H9 (cell line): Measurements from ENCODE around the gene KCNAB1. TPM values are rescaled to one million over a fixed set of nuclear protein-coding genes. Genes with fewer than 3 reads are reported as not detected.

ENCODE experiments used
- DNase-seq: peaks from one replicate; pipeline ENCODE4 v3.0.0-alpha.2; 2017
- H2AFZ ChIP-seq: one replicate; pipeline ENCODE4 v1.6.1; 2013; ENCODE audit warnings: mild to moderate bottlenecking, low read length, control low read depth, moderate library complexity
- H2AK5ac ChIP-seq: 2 replicates; pipeline ENCODE4 v1.6.1; 2013; ENCODE audit warnings: low read length, control low read depth, mixed read lengths; ENCODE audit not compliant: insufficient read length
- H2BK120ac ChIP-seq: one replicate; pipeline ENCODE4 v1.6.1; 2013; ENCODE audit warnings: low read depth, mild to moderate bottlenecking, low read length, control low read depth, inconsistent platforms; ENCODE audit not compliant: poor library complexity, severe bottlenecking
- H2BK12ac ChIP-seq: 2 replicates; pipeline ENCODE4 v1.6.1; 2013; ENCODE audit warnings: low read length, control low read depth, mixed read lengths, low read depth; ENCODE audit not compliant: insufficient read length
- H2BK15ac ChIP-seq: 2 replicates; pipeline ENCODE4 v1.6.1; 2013; ENCODE audit warnings: low read depth, low read length, control low read depth
- H2BK20ac ChIP-seq: one replicate; pipeline ENCODE4 v1.6.1; 2013; ENCODE audit warnings: low read depth, mild to moderate bottlenecking, low read length, control low read depth, inconsistent platforms; ENCODE audit not compliant: poor library complexity, severe bottlenecking
- H2BK5ac ChIP-seq: 2 replicates; pipeline ENCODE4 v1.6.1; 2013; ENCODE audit warnings: low read length, control low read depth, mixed read lengths; ENCODE audit not compliant: insufficient read length
- H3K14ac ChIP-seq: 2 replicates; pipeline ENCODE4 v1.6.1; 2013; ENCODE audit warnings: low read length, control low read depth; ENCODE audit not compliant: insufficient read depth
- H3K18ac ChIP-seq: 2 replicates; pipeline ENCODE4 v1.6.1; 2013; ENCODE audit warnings: low read depth, mild to moderate bottlenecking, mixed read lengths, low read length, control low read depth; ENCODE audit not compliant: insufficient read length
- H3K23ac ChIP-seq: 2 replicates; pipeline ENCODE4 v1.6.1; 2013; ENCODE audit warnings: low read length, control low read depth, mixed read lengths, low read depth; ENCODE audit not compliant: insufficient read length
- H3K23me2 ChIP-seq: 2 replicates; pipeline ENCODE4 v1.6.1; 2013; ENCODE audit warnings: low read depth, mild to moderate bottlenecking, mixed read lengths, low read length, control low read depth; ENCODE audit not compliant: insufficient read length, poor library complexity, severe bottlenecking
- H3K27ac ChIP-seq: 2 replicates; pipeline ENCODE4 v1.5.1; 2013; ENCODE audit warnings: low read length, control low read depth, mixed read lengths, low read depth; ENCODE audit not compliant: insufficient read length
- H3K27me3 ChIP-seq: 2 replicates; pipeline ENCODE4 v1.6.1; 2013; ENCODE audit warnings: low read length, control low read depth, inconsistent platforms; ENCODE audit not compliant: insufficient read depth
- H3K4ac ChIP-seq: 2 replicates; pipeline ENCODE4 v1.6.1; 2013; ENCODE audit warnings: low read depth, mild to moderate bottlenecking, control low read depth, inconsistent platforms, low read length, moderate library complexity
- H3K4me1 ChIP-seq: 2 replicates; pipeline ENCODE4 v1.6.1; 2013; ENCODE audit warnings: low read length, control low read depth, inconsistent platforms; ENCODE audit not compliant: insufficient read depth
- H3K4me2 ChIP-seq: 2 replicates; pipeline ENCODE4 v1.6.1; 2013; ENCODE audit warnings: low read length, control low read depth, mixed read lengths; ENCODE audit not compliant: insufficient read length, insufficient read depth
- H3K56ac ChIP-seq: 2 replicates; pipeline ENCODE4 v1.6.1; 2013; ENCODE audit warnings: low read depth, mild to moderate bottlenecking, mixed read lengths, low read length, control low read depth; ENCODE audit not compliant: insufficient read length
- H3K79me1 ChIP-seq: 2 replicates; pipeline ENCODE4 v1.6.1; 2013; ENCODE audit warnings: low read depth, mild to moderate bottlenecking, moderate library complexity, low read length, control low read depth, inconsistent platforms; ENCODE audit not compliant: insufficient read depth, poor library complexity, severe bottlenecking
- H3K79me2 ChIP-seq: 2 replicates; pipeline ENCODE4 v1.6.1; 2013; ENCODE audit warnings: low read length, control low read depth, inconsistent platforms; ENCODE audit not compliant: insufficient read depth
- H3K9ac ChIP-seq: 2 replicates; pipeline ENCODE4 v1.6.1; 2013; ENCODE audit warnings: low read length, control low read depth, mixed read lengths; ENCODE audit not compliant: insufficient read length; ENCODE audit errors: extremely low read depth
- H3K9me3 ChIP-seq: one replicate; pipeline ENCODE4 v1.6.1; 2013; ENCODE audit warnings: low read depth, low read length, inconsistent platforms; ENCODE audit not compliant: control insufficient read depth
- H3T11ph ChIP-seq: one replicate; pipeline ENCODE4 v1.6.1; 2013; ENCODE audit warnings: mild to moderate bottlenecking, low read length, control low read depth, inconsistent platforms
- H4K20me1 ChIP-seq: one replicate; pipeline ENCODE4 v1.6.1; 2013; ENCODE audit not compliant: control insufficient read depth, insufficient read length, insufficient read depth
- H4K5ac ChIP-seq: 2 replicates; pipeline ENCODE4 v1.6.1; 2013; ENCODE audit warnings: low read depth, mild to moderate bottlenecking, mixed read lengths, low read length, control low read depth; ENCODE audit not compliant: insufficient read length
- H4K8ac ChIP-seq: replicated peaks from 2 replicates; pipeline ENCODE4 v1.6.1; 2013; ENCODE audit warnings: low read length, control low read depth, mixed read lengths, low read depth; ENCODE audit not compliant: insufficient read length
- H4K91ac ChIP-seq: 2 replicates; pipeline ENCODE4 v1.6.1; 2013; ENCODE audit warnings: low read depth, mild to moderate bottlenecking, moderate library complexity, mixed read lengths, low read length, control low read depth; ENCODE audit not compliant: insufficient read length
- H3K27ac Mint-ChIP-seq, 3 experiments: 2 replicates in 2 of 3; 3 replicates in 1 of 3; pipeline ENCODE4 v1.8.0; 2020 to 2021; ENCODE audit warnings: mixed read lengths in 3 of 3, mild to moderate bottlenecking in 1 of 3, moderate library complexity in 1 of 3
- H3K27me3 Mint-ChIP-seq: 2 replicates; pipeline ENCODE4 v1.8.0; 2021; ENCODE audit warnings: low read depth, mild to moderate bottlenecking, moderate library complexity, mixed read lengths
- H3K36me3 Mint-ChIP-seq, 3 experiments: 2 replicates in 2 of 3; 3 replicates in 1 of 3; pipeline ENCODE4 v1.8.0; 2020 to 2021; ENCODE audit warnings: low read depth in 3 of 3, mixed read lengths in 3 of 3; ENCODE audit not compliant: insufficient read depth in 1 of 3
- H3K4me1 Mint-ChIP-seq, 2 experiments: 2 replicates each; pipeline ENCODE4 v1.8.0; 2020; ENCODE audit warnings: mixed read lengths in 2 of 2
- H3K4me3 Mint-ChIP-seq, 2 experiments: 2 replicates in 1 of 2; 3 replicates in 1 of 2; pipeline ENCODE4 v1.8.0; 2020 to 2021; ENCODE audit warnings: mild to moderate bottlenecking in 2 of 2, mixed read lengths in 2 of 2, moderate library complexity in 1 of 2
- H3K9me3 Mint-ChIP-seq, 2 experiments: 2 replicates in 1 of 2; 3 replicates in 1 of 2; pipeline ENCODE4 v1.8.0; 2020; ENCODE audit warnings: mild to moderate bottlenecking in 2 of 2, mixed read lengths in 2 of 2, moderate library complexity in 1 of 2
- CTCF ChIP-seq: fragments of 200-600 bp; sonication (generic); conservative IDR thresholded peaks from 3 replicates; pipeline ENCODE4 v1.8.0; 2021; ENCODE audit warnings: antibody characterized with exemption, mild to moderate bottlenecking
- WGBS: extraction: QIAGEN DNeasy Blood & Tissue Kit; methylation state at CpG from one replicate; pipeline ENCODE4 v1.1.7; 2013; ENCODE audit warnings: missing lambda C conversion rate, low lambda C conversion rate, mixed read lengths; ENCODE audit not compliant: insufficient read length; ENCODE audit errors: extremely low coverage; 5-methylcytosine and 5-hydroxymethylcytosine counted together
- total RNA-seq: library from RNA; stranded (reverse); gene quantifications from 2 replicates; pipeline ENCODE4 v1.2.1, GENCODE V29; 2021

KCNAB1 gene
- total RNA-seq, 1 experiment from 2014 or later, result 3.7 TPM

- no peaks in the 10 kb centered on the region for H3K79me2 ChIP-seq
- Mint-ChIP-seq H3K27me3 (no peaks in the 10 kb centered on the region), H3K9me3 (no peaks in the 10 kb centered on the region), H3K36me3 (no peaks in the 10 kb centered on the region), H3K4me1 (peaks cover 14 to 20% of the 10 kb centered on the region in 2 experiments), H3K27ac (no peak overlapping the region), H3K4me3 (no peak overlapping the region)
- no peak overlapping the region for H2BK5ac ChIP-seq
- no peaks in the 10 kb centered on the region for H3K79me1 ChIP-seq
- H3K9me3 ChIP-seq, result no peaks in the 10 kb centered on the region
- WGBS, result no CpG with 5 or more reads among the region's 2 CpGs
- H3K4ac ChIP-seq, result no peak overlapping the region
- H2BK20ac ChIP-seq, result no peak overlapping the region
- H4K5ac ChIP-seq, result no peak overlapping the region
- DNase-seq, result no peak
- no peaks in the 10 kb centered on the region for H3K4me1 ChIP-seq
- H3K56ac ChIP-seq, result no peak overlapping the region
- H3K14ac ChIP-seq, result no peak overlapping the region
- H3K27me3 ChIP-seq, result no peaks in the 10 kb centered on the region
- H2AFZ ChIP-seq, result no peak overlapping the region
- no peak overlapping the region for H4K8ac ChIP-seq
- no peak overlapping the region for H3K18ac ChIP-seq
- no peak overlapping the region for H3K4me2 ChIP-seq
- H2AK5ac ChIP-seq, result no peak overlapping the region
- no peak overlapping the region for H3K23ac ChIP-seq
- H3T11ph ChIP-seq, result no peak overlapping the region
- H2BK120ac ChIP-seq, result no peak overlapping the region
- H2BK12ac ChIP-seq, result no peak overlapping the region
- no peak overlapping the region for H3K9ac ChIP-seq
- TF ChIP-seq CTCF, result no peak
- no peaks in the 10 kb centered on the region for H3K23me2 ChIP-seq
- H3K27ac ChIP-seq, result no peak overlapping the region
- H4K91ac ChIP-seq, result no peak overlapping the region
- no peaks in the 10 kb centered on the region for H4K20me1 ChIP-seq
- H2BK15ac ChIP-seq, result no peak overlapping the region
These were observed 43.5 kb downstream of the KCNAB1 start for GRCh38 chr3:156163848-156164247.
